ENCODE measurements around the gene CORO2A. TPM values are rescaled to one million over a fixed set of nuclear protein-coding genes. Genes with fewer than 3 reads are reported as not detected.

CORO2A gene
- total and polyA plus RNA-seq, 3 donors from 2014 or later, result 28.0 to 50.5 (median 46.3) TPM

GRCh38 chr9:98219794-98220370, 27.4 kb upstream of the CORO2A start:
- 92 to 96% methylated on average over 7 to 11 of the region's 11 CpGs for WGBS, 2 donors
- intact Hi-C loops (cut with DNase I; ENCODE audit: low total_unique reads), result no loop called here
- H3K36me3 ChIP-seq (ENCODE audit: low read depth, missing control alignments), result no peaks in the 10 kb centered on the region

DNA sequence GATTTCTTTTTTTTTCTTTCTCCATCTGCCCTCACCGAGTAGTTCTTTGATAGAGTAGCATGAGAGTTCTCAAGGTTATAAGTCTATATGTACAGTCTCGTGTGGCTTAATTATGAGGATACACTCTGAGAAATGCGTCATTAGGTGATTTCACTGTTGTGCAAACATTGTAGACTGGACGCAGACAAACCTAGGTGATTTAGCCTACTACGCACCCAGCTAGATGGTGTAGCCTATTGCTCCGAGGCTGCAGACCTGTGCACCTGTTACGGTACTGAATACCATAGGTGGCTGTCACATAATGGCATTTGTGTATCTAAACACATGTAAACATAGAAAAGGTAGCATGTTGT, 26.9 kb upstream of the CORO2A start:
- intact Hi-C loops (cut with DNase I; ENCODE audit: low total_unique reads), result no loop called here

More at GRCh38 chr9:98219794-98220370, 27.4 kb upstream of the CORO2A start:
- Histone ChIP-seq H3K27me3 (no peaks in the 10 kb centered on the region), H3K4me1 (peaks cover 10% of the 10 kb centered on the region), H3K9me3 (no peaks in the 10 kb centered on the region), H3K27ac (no peak overlapping the region), H3K4me3 (no peak overlapping the region)
- DNase-seq, result no peak
- no peak for TF ChIP-seq POLR2A (IDR thresholded peaks at IDR 0.05)
- no peak for TF ChIP-seq CTCF (IDR thresholded peaks at IDR 0.05)

DNA sequence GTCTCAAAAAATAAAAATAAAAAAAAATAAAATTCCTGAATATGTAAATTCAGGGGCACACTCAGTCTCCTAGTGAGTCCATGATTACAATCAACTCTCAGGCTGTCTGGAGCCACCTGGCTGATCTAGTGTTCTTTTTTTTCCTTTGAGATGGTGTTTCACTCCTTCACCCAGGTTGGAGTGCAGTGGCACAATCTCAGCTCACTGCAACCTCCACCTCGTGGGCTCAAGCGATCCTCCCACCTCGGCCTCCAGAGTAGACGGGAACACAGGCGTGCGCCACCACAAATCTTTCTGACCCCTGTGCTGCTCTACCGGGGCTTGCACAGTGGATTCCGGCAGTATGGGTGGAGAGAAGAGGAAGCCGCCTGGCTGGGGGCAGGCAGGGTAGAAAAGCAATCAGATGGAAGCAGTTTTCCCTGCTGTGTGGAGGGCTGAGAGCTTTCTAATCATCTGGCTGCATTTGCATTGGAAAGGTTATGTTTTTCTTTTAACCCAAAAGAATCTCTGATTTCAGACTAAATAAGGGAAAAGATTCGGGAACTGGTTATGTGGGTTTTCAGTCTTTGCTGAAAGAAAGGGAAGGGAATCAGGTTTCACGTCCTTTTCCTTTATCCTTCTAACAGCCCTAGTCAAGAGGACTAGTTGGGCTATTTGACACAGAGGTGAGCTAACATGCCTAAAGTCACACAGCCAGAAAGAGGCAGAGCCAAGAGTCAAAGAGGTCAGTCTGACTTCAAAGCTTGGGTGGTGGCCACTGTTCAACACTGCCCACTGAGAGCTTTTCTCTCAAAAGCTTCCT, 26.3 kb upstream of the CORO2A start:
- no peak overlapping the region for H3K4me3 ChIP-seq
- TF ChIP-seq POLR2A (IDR thresholded peaks at IDR 0.05) (no peak), CTCF (IDR thresholded peaks at IDR 0.05) (no peak)
- no peak for DNase-seq
- intact Hi-C loops (cut with DNase I; ENCODE audit: low total_unique reads), result no loop called here
- H3K27ac ChIP-seq, result no peak overlapping the region
- no peaks in the 10 kb centered on the region for H3K9me3 ChIP-seq
- no peaks in the 10 kb centered on the region for H3K27me3 ChIP-seq
- H3K4me1 ChIP-seq, result peaks cover 14% of the 10 kb centered on the region
- H3K36me3 ChIP-seq (ENCODE audit: low read depth, missing control alignments), result no peaks in the 10 kb centered on the region
- 87 to 92% methylated on average over 11 of the region's 11 CpGs for WGBS, 2 donors

More for the DNA sequence above, 26.9 kb upstream of the CORO2A start:
- Histone ChIP-seq H3K27ac (no peak overlapping the region), H3K4me3 (no peak overlapping the region), H3K36me3 (ENCODE audit: low read depth, missing control alignments) (no peaks in the 10 kb centered on the region), H3K27me3 (no peaks in the 10 kb centered on the region), H3K9me3 (no peaks in the 10 kb centered on the region), H3K4me1 (peaks cover 14% of the 10 kb centered on the region)
- DNase-seq, result no peak
- WGBS, 2 donors, result 88 to 89% methylated on average over 7 of the region's 7 CpGs
- TF ChIP-seq CTCF (IDR thresholded peaks at IDR 0.05) (no peak), POLR2A (IDR thresholded peaks at IDR 0.05) (no peak)

GRCh38 chr9:98217255-98217654, 24.8 kb upstream of the CORO2A start:
- Histone ChIP-seq H3K36me3 (ENCODE audit: low read depth, missing control alignments) (no peaks in the 10 kb centered on the region), H3K9me3 (no peaks in the 10 kb centered on the region), H3K4me3 (no peak overlapping the region), H3K4me1 (peaks cover 14% of the 10 kb centered on the region), H3K27me3 (no peaks in the 10 kb centered on the region), H3K27ac (no peak overlapping the region)
- 94 to 100% methylated on average over 1 to 2 of the region's 2 CpGs for WGBS, 2 donors
- TF ChIP-seq POLR2A (IDR thresholded peaks at IDR 0.05), result no peak
- no peak for DNase-seq
- intact Hi-C loops (cut with DNase I; ENCODE audit: low total_unique reads), result no loop called here

DNA sequence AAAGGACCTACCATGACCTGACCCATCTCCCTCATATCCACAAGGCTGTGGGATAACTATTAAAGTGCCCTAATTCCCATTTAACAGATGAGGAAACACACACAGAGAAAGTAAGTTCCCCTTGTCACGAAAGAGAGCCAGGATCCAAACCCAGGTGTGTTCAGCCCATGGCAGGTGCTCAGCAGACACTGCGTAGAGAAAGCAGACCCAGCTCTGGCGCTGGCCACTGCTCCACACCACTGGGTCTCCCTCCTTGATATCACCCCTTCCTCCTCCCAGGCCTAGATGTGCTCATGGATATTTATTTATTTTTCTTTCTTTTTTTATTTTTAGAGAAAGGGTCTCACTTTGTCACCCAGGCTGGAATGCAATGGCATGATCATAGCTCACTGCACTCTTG, 24.0 kb upstream of the CORO2A start:
- no peaks in the 10 kb centered on the region for H3K36me3 ChIP-seq (ENCODE audit: low read depth, missing control alignments)

More for the DNA sequence above, 24.0 kb upstream of the CORO2A start:
- peaks cover 14% of the 10 kb centered on the region for H3K4me1 ChIP-seq
- H3K27me3 ChIP-seq, result no peaks in the 10 kb centered on the region
- H3K9me3 ChIP-seq, result no peaks in the 10 kb centered on the region
- WGBS, 2 donors, result 94 to 98% methylated on average over 3 of the region's 3 CpGs
- H3K4me3 ChIP-seq, result no peak overlapping the region
- H3K27ac ChIP-seq, result no peak overlapping the region
- intact Hi-C loops (cut with DNase I; ENCODE audit: low total_unique reads), result no loop called here
- TF ChIP-seq CTCF (IDR thresholded peaks at IDR 0.05) (no peak), POLR2A (IDR thresholded peaks at IDR 0.05) (no peak)
- DNase-seq, result no peak
